DND-41 (cell line): ENCODE results near the gene JOSD2.

Source experiments
- ATAC-seq: fragments of 200-7000 bp; cut with Tn5 transposase; 3 replicates; pipeline ENCODE4 v1.9.1; 2021; ENCODE audit warnings: low read depth; ENCODE audit not compliant: insufficient read depth
- DNase-seq: peaks from one replicate; pipeline ENCODE4 v3.0.0-alpha.2; 2020
- H2AFZ ChIP-seq: 2 replicates; pipeline ENCODE4 v1.6.0; 2012; ENCODE audit warnings: low read depth, low read length
- H3K27ac ChIP-seq: 2 replicates; pipeline ENCODE4 v1.5.1; 2012; ENCODE audit warnings: low read length, inconsistent platforms
- H3K27me3 ChIP-seq: fragments of 200-600 bp; sonication (generic); 2 replicates; pipeline ENCODE4 v1.6.0; 2012; ENCODE audit warnings: low read length, mild to moderate bottlenecking, inconsistent platforms; ENCODE audit not compliant: insufficient read depth, poor library complexity
- H3K36me3 ChIP-seq: 2 replicates; pipeline ENCODE4 v1.5.1; 2012; ENCODE audit warnings: low read length, inconsistent platforms; ENCODE audit not compliant: insufficient read depth
- H3K4me1 ChIP-seq: 2 replicates; pipeline ENCODE4 v1.5.1; 2012; ENCODE audit warnings: mild to moderate bottlenecking, low read length; ENCODE audit not compliant: insufficient read depth
- H3K4me2 ChIP-seq: 2 replicates; pipeline ENCODE4 v1.6.0; 2012; ENCODE audit warnings: mild to moderate bottlenecking, moderate library complexity, low read length, inconsistent platforms; ENCODE audit not compliant: insufficient read depth
- H3K4me3 ChIP-seq, 2 experiments: fragments of 200-600 bp in 1 of 2; shearing (Covaris generic) in 1 of 2; 2 replicates each; pipeline ENCODE4 v1.5.1; 2012 to 2016; ENCODE audit warnings: inconsistent platforms in 2 of 2, low read length in 2 of 2, mild to moderate bottlenecking in 2 of 2, low read depth in 1 of 2, moderate library complexity in 1 of 2
- H3K79me2 ChIP-seq: 2 replicates; pipeline ENCODE4 v1.6.0; 2012; ENCODE audit warnings: low read length, inconsistent platforms; ENCODE audit not compliant: insufficient read depth
- H3K9ac ChIP-seq: 2 replicates; pipeline ENCODE4 v1.6.0; 2012; ENCODE audit warnings: low read depth, mild to moderate bottlenecking, inconsistent platforms, low read length, moderate library complexity
- H3K9me3 ChIP-seq: 2 replicates; pipeline ENCODE4 v1.5.1; 2012; ENCODE audit warnings: low read length, moderate library complexity, mild to moderate bottlenecking, inconsistent platforms; ENCODE audit not compliant: insufficient read depth, severe bottlenecking
- H4K20me1 ChIP-seq: 2 replicates; pipeline ENCODE4 v1.6.0; 2012; ENCODE audit warnings: low read length; ENCODE audit not compliant: insufficient read depth
- EZH2 ChIP-seq: IDR thresholded peaks from 3 replicates; pipeline ENCODE4 v1.6.1; 2012; ENCODE audit warnings: borderline replicate concordance, low read depth, mild to moderate bottlenecking, moderate library complexity, low read length, inconsistent platforms; ENCODE audit not compliant: severe bottlenecking
- TF ChIP-seq, protein P1 (sequence below): IDR thresholded peaks from 2 replicates; pipeline ENCODE4 v1.5.1; 2012; ENCODE audit warnings: borderline replicate concordance, low read length, moderate library complexity, mild to moderate bottlenecking; ENCODE audit not compliant: poor library complexity, severe bottlenecking; ENCODE audit errors: extremely low read depth

JOSD2 gene

DNA sequence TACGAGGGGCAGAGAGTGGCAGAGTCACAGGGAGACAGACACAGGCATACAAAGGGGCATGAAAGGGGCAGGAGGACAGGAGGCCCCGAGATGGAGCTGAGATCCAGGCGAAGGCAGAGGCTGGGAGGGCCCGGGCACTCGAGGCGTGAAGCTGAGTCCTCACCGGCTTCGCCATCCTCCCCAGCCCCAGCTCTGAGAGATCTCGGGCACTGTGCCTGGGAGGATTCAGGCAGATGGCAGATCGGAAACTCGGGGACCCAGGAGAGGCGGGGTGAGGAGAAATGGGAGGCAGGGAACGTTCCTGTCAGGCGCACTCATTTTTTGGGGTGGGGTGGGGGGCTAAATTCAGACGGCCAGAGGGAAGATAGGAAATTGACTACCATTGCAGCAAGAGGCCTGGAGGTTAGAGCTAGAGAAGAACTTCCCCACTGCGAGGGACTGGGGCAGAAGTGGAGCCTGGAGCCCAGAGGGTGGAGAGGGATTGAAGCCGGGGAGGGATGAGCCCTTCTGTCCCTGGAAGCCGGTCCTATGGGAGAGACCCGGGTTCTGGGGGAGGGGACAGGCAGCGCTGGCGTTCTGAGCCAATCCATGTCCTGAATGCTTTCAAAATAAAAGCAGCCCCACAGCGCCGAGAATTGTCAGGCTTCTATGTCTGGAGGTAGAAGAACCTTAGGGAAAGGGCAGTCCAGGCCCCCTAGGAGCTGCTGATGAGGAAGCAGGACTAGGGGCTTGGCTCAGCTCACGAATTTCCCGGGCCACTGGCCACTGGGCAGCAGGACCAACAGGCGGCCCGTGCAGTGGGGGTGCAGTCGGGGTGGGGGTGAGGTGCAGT lies 44.7 kb upstream of the JOSD2 start:
- peaks cover 2% of the 10 kb centered on the region for H3K27me3 ChIP-seq
- H3K9me3 ChIP-seq, result no peaks in the 10 kb centered on the region
- no peaks in the 10 kb centered on the region for H3K79me2 ChIP-seq
- DNase-seq (no peak), ATAC-seq (no peak)
- H3K9ac ChIP-seq, result no peak overlapping the region
- H3K4me1 ChIP-seq, result 0 out of 2 replicates have a peak, but pooled peaks cover 5% of the 10 kb centered on the region
- no peak overlapping the region for H3K27ac ChIP-seq
- no peaks in the 10 kb centered on the region for H4K20me1 ChIP-seq
- no peak overlapping the region for H2AFZ ChIP-seq
- no peak overlapping the region for H3K4me2 ChIP-seq
- TF ChIP-seq, protein P1, sequence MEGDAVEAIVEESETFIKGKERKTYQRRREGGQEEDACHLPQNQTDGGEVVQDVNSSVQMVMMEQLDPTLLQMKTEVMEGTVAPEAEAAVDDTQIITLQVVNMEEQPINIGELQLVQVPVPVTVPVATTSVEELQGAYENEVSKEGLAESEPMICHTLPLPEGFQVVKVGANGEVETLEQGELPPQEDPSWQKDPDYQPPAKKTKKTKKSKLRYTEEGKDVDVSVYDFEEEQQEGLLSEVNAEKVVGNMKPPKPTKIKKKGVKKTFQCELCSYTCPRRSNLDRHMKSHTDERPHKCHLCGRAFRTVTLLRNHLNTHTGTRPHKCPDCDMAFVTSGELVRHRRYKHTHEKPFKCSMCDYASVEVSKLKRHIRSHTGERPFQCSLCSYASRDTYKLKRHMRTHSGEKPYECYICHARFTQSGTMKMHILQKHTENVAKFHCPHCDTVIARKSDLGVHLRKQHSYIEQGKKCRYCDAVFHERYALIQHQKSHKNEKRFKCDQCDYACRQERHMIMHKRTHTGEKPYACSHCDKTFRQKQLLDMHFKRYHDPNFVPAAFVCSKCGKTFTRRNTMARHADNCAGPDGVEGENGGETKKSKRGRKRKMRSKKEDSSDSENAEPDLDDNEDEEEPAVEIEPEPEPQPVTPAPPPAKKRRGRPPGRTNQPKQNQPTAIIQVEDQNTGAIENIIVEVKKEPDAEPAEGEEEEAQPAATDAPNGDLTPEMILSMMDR, result no peak
- TF ChIP-seq EZH2, result no peak
- H3K4me3 ChIP-seq, result no peak overlapping the region
- H3K36me3 ChIP-seq, result no peaks in the 10 kb centered on the region

DNA sequence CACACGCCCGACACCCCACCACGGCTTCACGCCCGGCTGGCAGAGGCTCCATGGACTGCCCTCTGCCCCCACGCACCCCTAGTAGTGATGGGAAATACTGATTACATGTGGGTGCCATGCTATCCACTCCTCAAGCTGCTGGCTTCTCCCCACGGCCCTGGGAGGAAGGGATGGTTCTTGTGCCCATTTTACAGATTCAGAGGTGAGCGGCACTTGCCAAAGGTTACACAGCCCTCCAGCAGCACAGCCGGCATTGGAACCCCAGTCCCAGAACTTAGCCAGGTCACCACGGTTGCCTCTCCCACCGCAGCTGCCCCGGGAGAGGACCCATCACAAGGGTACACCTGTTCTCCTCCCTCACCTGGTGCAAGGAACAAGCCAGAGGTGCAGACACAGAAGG lies 44.0 kb upstream of the JOSD2 start:
- Histone ChIP-seq H3K79me2 (no peaks in the 10 kb centered on the region), H3K4me1 (0 out of 2 replicates have a peak, but pooled peaks cover 5% of the 10 kb centered on the region), H2AFZ (no peak overlapping the region), H3K9ac (no peak overlapping the region), H3K9me3 (no peaks in the 10 kb centered on the region), H3K4me3 (no peak overlapping the region), H3K27me3 (peaks cover 2% of the 10 kb centered on the region), H3K27ac (no peak overlapping the region), H3K36me3 (no peaks in the 10 kb centered on the region), H4K20me1 (no peaks in the 10 kb centered on the region), H3K4me2 (no peak overlapping the region)
- DNase-seq (no peak), ATAC-seq (no peak)
- no peak for TF ChIP-seq EZH2
- TF ChIP-seq, protein P1, result no peak

DNA sequence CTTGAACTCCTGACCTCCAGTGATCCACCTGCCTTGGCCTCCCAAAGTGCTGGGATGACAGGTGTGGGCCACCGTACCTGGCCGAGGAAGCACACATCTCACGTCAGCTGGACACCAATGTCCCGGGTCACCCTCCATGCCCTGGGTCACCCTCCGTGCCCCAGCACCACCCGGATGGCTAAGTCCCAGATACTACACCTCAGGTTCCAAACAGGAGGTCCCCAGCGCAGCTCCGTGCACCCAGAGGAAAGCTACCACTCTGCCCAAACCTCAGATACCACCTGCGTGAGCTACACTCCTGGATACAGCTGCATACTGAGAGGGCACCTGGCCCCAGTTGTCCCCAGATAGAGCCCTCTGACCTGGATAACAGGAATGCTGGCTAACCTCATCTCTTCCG lies 43.2 kb upstream of the JOSD2 start:
- Histone ChIP-seq H2AFZ (no peak overlapping the region), H3K79me2 (no peaks in the 10 kb centered on the region), H3K4me1 (0 out of 2 replicates have a peak, but pooled peaks cover 5% of the 10 kb centered on the region), H3K27me3 (peaks cover 2% of the 10 kb centered on the region), H3K9me3 (no peaks in the 10 kb centered on the region), H3K36me3 (no peaks in the 10 kb centered on the region), H3K4me3 (no peak overlapping the region), H3K9ac (no peak overlapping the region), H3K27ac (no peak overlapping the region), H3K4me2 (no peak overlapping the region), H4K20me1 (no peaks in the 10 kb centered on the region)
- DNase-seq (no peak), ATAC-seq (no peak)
- TF ChIP-seq, protein P1, result no peak
